ENCODE results near the gene ARID3A. TPM values are rescaled to one million over a fixed set of nuclear protein-coding genes. Genes with fewer than 3 reads are reported as not detected.
"Not testable (repeated sequence)": the region's sequence is repeated elsewhere in the genome, so short reads cannot be mapped to it uniquely, and the experiment has no call there.

ARID3A gene
- polyA plus RNA-seq, 3 donors = 19.9 to 37.0 (median 28.3) TPM

GRCh38 chr19:953445-954271, 27.8 kb downstream of the ARID3A start:
- DNase-seq (ENCODE audit: extremely low read depth in 1 of 11, low read depth in 9 of 11, low spot score in 4 of 11) = no peak

GRCh38 chr19:954272-954671, 28.4 kb downstream of the ARID3A start:
- no peak for DNase-seq (ENCODE audit: extremely low read depth in 1 of 11, low read depth in 9 of 11, low spot score in 4 of 11)

- peak in 2 of 11 donors; percentile 64 to 67 for DNase-seq (ENCODE audit: extremely low read depth in 1 of 11, low read depth in 9 of 11, low spot score in 4 of 11)
These were observed 29.0 kb downstream of the ARID3A start for GRCh38 chr19:954672-955494.

- peak in 2 of 11 donors; percentile 57 for DNase-seq (ENCODE audit: extremely low read depth in 1 of 11, low read depth in 9 of 11, low spot score in 4 of 11)
These were observed 30.2 kb downstream of the ARID3A start for GRCh38 chr19:955803-956765.

GRCh38 chr19:956766-957440, 31.1 kb downstream of the ARID3A start:
- DNase-seq (ENCODE audit: extremely low read depth in 1 of 11, low read depth in 9 of 11, low spot score in 4 of 11) = peak in 1 of 11 donors; percentile 61

- DNase-seq (ENCODE audit: extremely low read depth in 1 of 11, low read depth in 9 of 11, low spot score in 4 of 11) = not testable (repeated sequence)
These were observed 31.7 kb downstream of the ARID3A start for GRCh38 chr19:957578-957977.

GRCh38 chr19:958967-959855, 33.4 kb downstream of the ARID3A start:
- no peak for DNase-seq (ENCODE audit: extremely low read depth in 1 of 11, low read depth in 9 of 11, low spot score in 4 of 11)

GRCh38 chr19:960020-960419, 34.2 kb downstream of the ARID3A start:
- DNase-seq (ENCODE audit: extremely low read depth in 1 of 11, low read depth in 9 of 11, low spot score in 4 of 11) = no peak

GRCh38 chr19:960601-960938, 34.7 kb downstream of the ARID3A start:
- no peak for DNase-seq (ENCODE audit: extremely low read depth in 1 of 11, low read depth in 9 of 11, low spot score in 4 of 11)

- no peak for DNase-seq (ENCODE audit: extremely low read depth in 1 of 11, low read depth in 9 of 11, low spot score in 4 of 11)
These were observed 36.2 kb downstream of the ARID3A start for GRCh38 chr19:961866-962620.

GRCh38 chr19:962683-963400, 37.0 kb downstream of the ARID3A start:
- no peak for DNase-seq (ENCODE audit: extremely low read depth in 1 of 11, low read depth in 9 of 11, low spot score in 4 of 11)

- no peak for DNase-seq (ENCODE audit: extremely low read depth in 1 of 11, low read depth in 9 of 11, low spot score in 4 of 11)
These were observed 37.7 kb downstream of the ARID3A start for GRCh38 chr19:963486-963951.

- DNase-seq (ENCODE audit: extremely low read depth in 1 of 11, low read depth in 9 of 11, low spot score in 4 of 11) = no peak
These were observed 38.3 kb downstream of the ARID3A start for GRCh38 chr19:964116-964520.

GRCh38 chr19:964761-965694, 39.2 kb downstream of the ARID3A start:
- DNase-seq (ENCODE audit: extremely low read depth in 1 of 11, low read depth in 9 of 11, low spot score in 4 of 11) = no peak

GRCh38 chr19:966485-967088, 40.8 kb downstream of the ARID3A start:
- DNase-seq (ENCODE audit: extremely low read depth in 1 of 11, low read depth in 9 of 11, low spot score in 4 of 11) = no peak
